LHCN-M2 (cell line): ENCODE data around the gene TBC1D8. TPM values are rescaled to one million over a fixed set of nuclear protein-coding genes. Genes with fewer than 3 reads are reported as not detected.

ENCODE experiments used
- DNase-seq: peaks from one replicate; pipeline ENCODE4 v3.0.0-alpha.2; 2012; ENCODE audit warnings: low read depth
- total RNA-seq: library from RNA; depleted of rRNA; stranded (reverse); fragments of >200 nt; gene quantifications from 2 replicates; pipeline ENCODE4 v1.2.3, GENCODE V29; 2014

TBC1D8 gene
- total RNA-seq, 1 experiment from 2014 or later, result 11.5 TPM

DNA sequence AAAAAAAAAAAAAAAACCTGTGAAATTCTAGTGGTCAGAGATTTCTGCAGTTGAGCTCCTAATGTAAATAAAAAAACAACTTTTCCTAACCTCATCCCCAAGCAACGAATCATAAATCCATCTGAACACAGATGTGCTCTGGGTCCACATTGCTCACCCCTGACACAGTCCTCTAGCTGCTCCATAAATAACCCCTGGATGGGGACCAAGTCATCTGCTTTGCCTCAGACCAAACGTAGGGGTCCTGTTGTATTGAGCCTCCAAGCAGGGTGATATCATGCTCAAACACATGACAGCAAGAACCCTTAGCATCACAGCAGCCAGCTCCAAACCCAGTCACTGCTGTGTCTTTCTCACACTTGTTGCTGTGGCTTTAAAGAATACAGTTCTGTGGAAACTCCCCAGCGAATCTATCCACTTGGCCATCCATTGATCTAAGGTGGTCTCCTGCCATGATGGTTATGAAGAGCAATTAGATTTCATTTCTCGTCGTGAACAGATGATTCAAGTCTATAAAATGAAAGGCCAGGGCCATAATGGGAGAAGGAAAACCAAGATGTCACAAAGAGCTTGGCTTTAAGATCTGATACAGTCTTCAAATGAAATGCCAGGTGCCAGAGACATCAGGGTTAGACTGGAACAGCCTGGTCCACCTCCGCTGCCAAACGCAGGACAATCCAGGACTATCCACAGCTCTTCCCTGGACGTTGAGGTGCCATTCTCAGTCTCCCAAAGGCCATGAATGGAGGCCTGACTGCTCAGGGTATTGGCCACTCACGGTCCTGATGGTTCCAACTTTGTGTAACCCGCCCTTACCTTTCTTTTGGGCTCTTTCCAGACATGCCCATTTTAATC lies 39.0 kb downstream of the TBC1D8 start:
- DNase-seq, result peak; percentile 88

DNA sequence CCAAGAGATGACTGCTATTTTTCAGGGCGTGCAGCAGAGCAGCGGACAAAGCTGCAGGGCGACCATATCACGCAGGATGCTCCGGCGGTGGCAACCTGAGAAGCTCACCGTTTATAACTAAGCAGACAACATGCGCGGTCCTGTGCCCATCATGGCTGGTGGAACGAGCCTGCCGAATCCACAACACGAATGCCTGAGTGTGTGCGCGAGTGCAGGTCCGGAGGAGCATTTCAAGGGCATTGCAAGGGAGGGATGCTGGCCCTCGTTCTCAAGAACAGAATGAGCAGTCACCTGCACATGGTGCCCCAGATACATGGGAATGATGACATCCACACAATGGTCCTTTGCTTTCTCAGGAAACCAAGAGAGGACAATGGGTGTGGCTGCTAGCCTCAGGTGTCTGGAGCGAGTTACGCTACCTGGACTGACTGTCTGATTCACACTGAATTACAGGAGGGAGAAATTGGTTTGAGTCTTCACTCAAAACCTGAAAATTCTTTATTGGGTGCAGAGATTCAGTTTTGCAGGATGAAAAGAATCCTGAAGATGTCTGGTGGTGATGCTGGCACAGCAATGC lies 39.8 kb downstream of the TBC1D8 start:
- DNase-seq, result no peak

DNA sequence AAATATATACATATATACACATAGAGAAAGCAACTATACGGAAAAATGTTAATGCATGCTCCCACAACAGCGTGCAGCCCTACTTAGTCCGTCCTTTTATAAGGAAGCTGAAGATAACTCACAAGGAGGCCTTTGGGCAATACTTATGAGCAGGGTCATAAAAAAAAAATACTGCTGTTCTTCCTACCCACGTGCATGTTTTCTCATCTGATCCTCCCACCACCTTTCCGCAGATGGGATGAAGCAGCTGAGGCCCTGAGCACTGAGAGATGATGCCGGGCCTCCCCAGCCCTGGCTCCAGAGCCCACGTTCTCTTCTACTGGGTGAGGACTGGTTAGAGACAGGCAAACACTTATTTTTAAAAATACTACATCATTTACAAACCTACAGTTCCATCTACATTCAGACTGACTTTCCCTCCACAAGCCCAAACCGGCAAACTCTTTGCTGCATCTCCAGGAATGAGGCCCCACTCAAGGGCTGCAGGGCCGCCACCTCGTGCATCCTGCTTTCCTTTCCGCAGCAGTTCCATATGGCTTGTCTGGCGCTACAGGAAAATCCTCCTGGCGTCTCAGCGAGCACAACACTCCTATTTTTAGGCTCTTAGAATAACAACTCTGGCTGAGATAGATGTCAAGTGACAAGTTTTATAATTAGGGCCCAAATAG lies 41.6 kb downstream of the TBC1D8 start:
- no peak for DNase-seq

DNA sequence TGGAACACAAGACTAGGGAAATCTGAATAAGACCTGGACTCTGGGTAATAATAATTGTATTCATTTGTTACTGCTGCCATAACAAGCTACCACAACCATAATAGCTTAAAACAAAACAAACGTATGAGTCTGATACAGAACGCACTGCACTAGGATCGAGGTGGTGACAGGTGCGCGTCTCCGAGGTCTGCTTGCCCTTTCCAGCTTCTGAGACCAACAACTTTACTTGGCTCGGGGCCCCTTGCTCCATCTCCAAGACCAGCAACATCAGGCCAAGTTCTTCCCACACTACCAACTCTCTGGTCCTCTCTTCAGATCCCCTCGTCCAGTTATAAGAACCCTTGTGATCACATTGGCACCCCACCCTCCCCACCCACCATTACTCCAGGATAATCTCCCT lies 42.8 kb downstream of the TBC1D8 start:
- DNase-seq, result no peak

DNA sequence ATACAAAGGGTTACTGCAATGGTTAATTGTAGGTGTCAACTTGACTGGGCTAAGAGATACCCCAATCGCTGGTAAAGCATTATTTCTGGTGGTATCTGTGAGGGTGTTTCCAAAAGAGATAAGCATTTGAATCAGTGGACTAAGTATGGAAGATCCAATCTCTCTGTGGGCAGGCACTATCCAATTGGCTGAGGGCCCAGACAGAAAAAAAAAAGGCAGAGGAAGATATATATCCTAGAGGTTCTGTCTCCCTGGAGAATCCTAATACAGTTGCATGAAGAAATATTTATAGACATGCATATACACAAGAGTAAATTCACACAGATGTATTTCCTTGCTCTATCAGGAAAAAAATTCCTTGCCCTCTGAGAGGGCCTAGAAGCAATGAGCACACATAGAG lies 43.9 kb downstream of the TBC1D8 start:
- DNase-seq, result no peak

DNA sequence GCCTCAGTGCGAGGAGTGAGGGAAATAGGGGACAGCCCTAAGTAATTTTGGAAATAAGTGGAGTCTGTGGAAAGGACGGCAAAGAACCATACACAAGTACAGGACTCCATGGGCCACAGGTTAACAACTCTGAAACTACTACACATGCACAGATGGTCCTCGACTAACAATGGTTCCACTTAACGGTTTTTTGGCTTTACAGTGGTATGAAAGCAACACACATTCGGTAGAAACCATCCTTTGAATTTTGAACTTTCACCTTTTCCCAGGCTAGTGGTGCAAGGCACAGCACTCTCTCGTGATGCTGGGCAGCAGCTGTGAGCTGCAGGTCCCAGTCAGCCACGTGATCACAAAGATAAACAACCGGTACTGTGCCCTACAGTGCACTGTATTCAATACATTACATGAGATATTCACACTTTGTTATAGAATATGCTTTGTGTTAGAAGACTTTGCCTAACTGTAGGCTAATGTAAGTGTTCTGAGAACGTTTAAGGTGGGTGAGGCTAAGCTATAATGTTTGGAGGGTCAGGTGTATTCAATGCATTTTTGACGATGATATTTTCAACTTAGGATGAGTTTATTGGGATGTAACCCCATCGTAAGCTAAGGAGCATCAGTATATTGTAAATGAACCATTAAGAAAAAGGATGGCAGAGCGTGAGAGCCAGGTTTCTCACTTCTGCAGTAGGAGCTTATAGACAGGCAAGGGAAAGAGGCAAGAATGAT lies 44.6 kb downstream of the TBC1D8 start:
- DNase-seq, result no peak

DNA sequence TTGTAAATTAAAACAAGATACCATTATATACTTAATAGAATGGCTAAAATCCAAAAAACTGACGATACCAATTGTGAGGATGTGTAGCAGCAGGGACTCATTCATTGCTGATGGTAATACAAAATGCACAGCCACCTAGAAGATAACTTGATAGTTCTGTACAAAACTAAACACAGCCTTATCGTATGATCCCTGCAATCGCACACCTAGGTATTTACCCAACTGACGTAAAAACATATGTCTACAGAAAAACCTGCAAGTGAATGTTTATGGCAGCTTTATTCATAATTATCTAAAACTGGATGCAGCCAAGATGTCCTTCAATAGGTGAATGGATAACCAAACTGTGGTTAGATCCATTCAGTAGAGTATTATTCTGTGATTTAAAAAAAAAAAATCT lies 45.5 kb downstream of the TBC1D8 start:
- DNase-seq, result no peak

DNA sequence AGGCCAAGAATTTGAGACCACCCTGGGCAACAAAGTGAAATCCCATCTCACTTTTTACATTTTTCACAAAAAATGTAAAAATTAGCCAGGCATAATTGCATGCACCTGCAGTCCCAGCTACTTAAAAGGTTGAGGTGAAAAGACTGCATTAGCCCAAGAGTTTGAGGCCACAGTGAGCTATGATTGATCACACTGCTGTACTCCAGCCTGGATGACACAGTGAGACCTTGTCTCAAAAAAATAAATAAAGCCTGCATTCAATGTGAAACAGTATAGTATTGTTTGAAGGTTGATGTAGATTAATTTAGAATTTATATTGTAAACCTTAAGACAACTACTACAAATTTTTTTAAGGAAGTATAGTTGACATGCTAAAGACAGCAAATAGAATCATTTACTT lies 53.5 kb downstream of the TBC1D8 start:
- no peak for DNase-seq

DNA sequence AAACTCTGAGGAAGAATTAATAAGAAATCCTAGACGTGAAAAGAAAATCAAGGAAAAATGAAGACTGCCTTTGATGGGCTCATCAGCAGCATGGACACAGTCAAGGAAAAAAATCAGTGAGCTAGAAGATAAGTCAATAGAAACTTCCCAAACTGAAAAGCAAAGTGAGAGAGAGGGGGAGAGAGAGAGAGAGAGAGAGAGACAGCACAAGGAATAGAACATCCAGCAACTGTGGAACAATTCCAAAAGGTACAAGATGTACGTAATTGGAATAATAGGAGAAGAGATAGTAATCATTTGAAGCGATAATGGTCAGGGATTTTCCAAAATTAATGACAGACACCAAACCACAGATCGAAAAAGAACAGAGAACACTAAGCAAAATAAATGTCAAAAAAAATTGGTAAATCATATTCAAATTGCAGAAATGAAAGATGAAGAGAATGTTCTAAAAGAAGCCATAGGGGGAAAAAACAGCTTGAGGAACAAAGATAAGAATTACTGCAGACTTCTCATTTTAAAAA lies 54.5 kb downstream of the TBC1D8 start:
- no peak for DNase-seq

DNA sequence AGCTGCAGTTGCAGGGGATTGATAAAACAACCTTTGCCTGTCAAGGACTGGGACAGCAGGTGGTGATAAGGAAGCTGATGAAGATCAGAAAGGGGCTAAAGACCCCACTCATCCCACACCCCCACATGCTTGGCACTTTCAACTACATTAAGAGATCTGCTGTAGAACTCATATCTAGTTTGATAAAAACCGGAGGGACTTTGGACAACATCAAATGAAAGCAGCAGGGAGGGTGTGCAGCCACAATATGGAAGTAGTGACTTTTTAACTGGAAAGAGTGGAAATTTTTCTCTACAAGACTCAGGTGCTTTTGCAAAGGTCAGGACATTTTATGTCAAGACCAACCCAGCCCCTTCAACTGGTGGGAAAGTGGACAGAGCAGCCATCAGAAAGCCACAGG lies 56.8 kb downstream of the TBC1D8 start:
- no peak for DNase-seq

DNA sequence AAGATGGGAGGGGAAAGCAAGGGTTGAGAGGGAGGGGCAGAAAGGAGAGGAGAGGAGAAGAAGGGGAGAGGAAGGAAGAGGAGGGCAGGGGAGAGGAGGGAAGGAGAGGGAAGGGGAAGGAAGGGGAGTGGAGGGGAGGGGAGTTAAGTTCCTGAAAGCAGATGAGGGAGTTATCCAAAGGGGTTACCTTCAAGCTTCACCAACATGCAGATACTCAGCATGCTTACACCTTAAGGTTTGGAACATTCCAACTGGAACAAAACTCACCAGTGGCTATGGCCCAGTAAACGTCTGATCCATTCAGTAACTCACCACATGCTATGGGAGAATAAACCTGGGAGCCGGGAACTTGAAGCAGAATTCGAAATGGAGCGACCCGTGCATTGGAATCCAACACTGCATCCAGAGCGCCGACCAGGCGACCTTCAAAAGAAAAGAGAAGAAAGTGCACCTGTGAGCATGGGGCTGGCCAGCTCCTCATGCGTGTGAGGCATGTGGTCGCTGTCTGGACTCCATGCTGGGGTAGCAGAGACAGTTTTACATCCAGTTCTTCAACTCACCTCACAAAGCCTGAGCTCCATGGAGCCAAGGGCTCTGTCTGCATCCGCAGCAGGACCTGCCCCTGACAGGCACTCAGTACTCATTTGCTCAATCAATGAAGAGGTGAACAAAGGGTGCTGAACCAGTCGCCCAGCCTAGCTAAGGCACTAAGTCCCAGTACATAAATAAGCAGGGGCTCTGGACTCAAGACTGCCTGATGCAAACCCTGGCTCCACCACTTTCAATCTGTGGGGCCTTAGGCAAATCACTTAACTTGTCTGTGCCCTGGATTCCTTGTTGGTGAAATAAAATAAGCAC lies 61.0 kb downstream of the TBC1D8 start:
- DNase-seq, result no peak

DNA sequence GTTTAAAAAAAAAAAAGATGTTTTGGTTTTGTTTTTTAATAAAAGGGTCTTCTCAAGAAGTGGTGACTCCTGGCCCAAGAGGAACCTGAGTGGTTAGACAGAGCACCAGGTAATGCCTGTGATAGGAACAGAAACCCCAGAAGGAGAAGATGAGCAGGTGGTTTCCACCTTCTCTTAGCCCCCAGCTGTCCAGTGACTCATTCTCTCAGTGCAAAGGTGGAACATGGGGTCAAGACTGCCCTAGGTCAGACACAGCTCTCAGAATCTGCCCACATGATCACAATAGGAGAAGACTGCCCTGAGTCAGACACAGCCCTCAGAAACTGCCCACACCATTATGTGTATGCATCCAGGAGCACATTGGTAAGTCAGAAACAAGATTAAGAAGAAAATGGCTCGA lies 61.8 kb downstream of the TBC1D8 start:
- peak; percentile 27 for DNase-seq

DNA sequence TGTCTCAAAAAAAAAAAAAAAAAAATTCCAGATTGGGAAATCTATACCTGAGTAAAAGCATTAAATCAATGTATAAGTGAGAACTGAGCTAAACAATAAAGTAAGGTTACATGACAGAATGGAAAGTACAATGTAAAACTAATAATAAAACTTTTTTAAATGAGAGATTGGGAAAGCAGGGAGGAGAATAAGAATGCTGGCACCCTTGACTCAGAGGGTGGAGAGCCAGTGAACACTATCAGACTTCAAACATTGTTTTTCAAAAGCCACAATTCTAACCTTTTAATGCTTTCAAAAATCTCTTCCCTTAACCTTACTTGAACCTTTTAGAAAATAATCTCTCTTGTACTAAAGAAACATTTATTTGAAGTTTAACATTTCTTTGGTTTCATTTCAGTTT lies 63.5 kb downstream of the TBC1D8 start:
- peak; percentile 9 for DNase-seq

DNA sequence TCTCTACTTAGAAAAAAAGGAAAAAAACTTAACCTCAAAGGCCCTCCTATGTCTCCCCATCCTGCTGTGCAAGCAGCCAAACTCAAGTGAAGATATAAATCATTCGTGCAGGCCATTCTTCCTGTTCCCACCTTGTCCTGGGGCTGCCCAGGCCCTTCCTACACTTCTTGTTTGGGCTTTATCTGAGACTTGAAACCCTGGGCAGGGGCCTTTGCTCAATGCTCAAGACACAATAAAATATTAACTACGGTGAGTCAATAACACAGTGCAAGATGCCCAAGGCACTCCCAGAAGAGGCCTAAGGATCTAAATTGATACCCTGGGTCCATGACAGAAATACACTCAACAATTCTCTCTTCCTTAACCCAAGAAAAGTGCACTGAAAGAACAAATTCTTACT lies 67.6 kb downstream of the TBC1D8 start:
- no peak for DNase-seq

DNA sequence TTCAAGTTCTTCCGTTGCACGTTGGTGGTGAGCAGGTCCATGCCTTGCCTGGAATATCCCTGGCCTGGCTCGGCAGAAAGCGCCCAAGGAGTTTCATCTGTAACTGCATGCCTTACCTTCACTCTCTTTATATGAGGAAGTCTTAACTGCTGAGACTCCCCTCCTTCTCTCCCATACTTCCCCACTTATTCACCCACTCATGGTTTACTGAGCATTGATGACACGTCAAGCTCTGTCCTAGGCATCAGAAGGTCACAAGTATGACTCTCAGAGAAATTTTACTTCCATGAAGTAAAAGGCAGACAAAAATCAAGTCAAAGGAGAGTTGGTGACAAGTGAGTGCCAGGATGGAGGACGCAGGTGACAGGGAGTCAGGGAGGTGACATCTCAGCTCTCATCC lies 68.2 kb downstream of the TBC1D8 start:
- no peak for DNase-seq

DNA sequence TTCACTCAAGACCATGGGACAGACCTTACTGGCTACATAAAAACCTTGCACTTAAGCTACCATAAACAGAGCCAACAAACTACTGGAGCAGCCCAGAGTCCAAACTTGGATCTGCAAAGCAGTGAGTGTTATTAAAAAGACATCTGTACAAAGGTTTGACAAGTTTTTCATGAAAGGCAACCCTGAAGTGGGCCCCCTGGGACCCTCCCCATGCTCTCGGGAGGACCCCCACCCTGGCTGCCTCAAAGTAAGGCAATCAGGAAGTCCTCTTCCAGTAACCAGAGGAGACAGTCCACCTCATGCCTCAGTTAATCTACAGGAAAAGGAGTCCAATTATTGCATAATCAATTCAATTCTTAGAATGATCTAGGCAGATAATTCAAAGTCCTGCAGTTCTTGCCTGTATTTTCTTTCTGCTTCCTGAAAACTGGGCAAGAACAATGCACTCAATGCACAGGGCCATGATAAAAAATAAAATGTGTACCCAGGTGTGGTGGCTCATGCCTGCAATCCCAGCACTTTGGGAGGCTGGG lies 69.7 kb downstream of the TBC1D8 start:
- DNase-seq, result no peak

DNA sequence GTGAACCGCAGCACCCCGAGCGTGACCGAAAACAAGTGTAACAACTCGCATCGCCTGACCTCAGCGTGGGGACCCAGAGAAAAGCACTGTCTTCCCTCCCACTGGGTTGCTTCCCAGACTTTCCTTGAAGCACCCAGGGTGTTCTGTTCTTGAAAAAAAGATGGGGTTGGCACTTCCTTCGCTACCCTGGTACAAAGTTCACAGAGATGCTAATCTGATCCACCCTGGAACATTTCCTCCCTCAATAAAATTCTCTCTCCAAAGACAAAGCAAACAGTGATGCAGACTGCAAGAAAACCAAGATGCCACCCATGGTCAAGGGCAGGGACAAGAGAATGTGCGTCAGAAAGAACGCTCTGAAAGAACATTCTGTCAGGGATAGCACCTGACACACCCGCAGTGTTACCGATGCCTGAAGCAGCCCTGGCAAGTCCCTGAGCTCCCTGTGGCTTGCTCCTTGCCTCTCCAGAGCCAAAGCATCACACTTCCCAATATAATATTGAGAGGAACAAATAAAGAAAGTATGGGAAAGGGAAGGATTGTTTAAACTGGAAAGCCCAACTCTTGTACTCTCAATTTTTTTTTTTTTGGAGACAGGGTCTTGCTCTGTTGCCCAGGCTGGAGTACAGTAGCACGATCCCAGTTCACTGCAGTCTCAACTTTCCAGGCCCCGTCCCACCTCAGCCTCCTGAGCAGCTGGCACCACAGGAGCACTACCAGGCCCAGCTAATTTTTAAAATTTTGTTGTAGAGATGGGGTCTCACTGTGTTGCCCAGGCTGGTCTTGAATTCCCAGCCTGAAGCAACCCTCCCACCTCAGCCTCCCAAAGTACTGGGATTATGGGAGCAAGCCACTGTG lies 70.7 kb downstream of the TBC1D8 start:
- DNase-seq, result no peak

DNA sequence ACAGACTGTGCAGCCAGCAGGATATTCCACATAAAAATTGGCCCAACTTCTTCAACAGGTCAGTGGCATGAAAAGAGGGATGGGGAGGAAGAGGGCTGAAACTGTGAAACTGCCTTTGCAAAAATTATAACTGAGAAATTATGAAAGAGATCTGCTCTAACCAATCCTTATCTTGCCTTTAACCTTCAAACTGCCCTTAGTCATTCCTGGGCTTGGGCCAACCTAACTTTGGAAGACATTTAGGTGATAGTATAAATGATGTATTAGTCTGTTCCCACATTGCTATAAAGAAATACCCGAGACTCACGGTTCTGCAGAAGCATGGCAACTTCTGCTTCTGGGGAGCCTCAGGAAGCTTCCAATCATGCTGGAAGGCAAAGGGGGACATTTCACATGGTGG lies 74.6 kb downstream of the TBC1D8 start:
- no peak for DNase-seq

DNA sequence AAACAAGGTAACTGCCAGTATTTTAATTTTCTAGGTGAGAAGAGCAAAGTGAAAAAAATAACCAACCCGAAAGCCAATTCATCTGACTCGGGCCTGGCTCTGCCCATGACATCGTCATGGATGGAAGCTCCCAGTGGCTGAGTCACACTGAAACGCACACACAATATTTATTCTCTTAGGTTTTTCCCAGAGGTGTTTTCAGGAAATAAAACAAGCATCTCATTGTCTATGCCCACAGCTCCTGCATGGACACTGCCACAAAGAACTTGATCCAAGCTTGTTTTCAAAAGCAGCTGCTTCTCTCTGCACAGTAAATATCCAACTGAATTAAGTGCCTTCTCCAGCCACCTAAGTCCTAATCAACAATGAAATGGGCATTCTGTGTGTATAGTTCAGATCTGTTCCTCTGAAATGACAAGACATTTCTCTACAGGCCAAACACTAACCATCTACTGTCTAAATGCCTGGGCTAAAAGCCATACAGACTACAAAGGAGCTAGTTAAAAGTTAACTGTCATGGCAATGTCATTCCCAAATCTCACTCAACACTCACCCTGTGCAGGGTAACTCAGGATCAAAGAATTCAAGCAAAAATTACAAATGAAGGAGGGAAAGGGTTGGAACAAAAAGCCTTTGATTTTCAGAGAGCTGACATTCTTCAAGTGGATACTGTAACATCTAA lies 86.2 kb downstream of the TBC1D8 start:
- DNase-seq, result peak; percentile 69
